ENCODE measurements around the gene RPS6KA6.

Gene RPS6KA6

GRCh38 chrX:84192006-84192405 is 4.0 kb upstream of the RPS6KA6 start:
- Histone ChIP-seq H3K4me3 (ENCODE audit: low read depth, low read length) (no peak overlapping the region), H3K4me1 (ENCODE audit: control insufficient read depth, insufficient read depth, low read length) (0 out of 2 replicates have a peak, but pooled peaks cover 3% of the 10 kb centered on the region), H3K36me3 (ENCODE audit: control insufficient read depth, insufficient read depth, low read length) (no peaks in the 10 kb centered on the region), H3K27me3 (ENCODE audit: control insufficient read depth, insufficient read depth, low read length) (no peaks in the 10 kb centered on the region), H3K27ac (ENCODE audit: low read depth, low read length) (no peak overlapping the region), H3K9me3 (ENCODE audit: control insufficient read depth, insufficient read depth, low read depth, low read length) (no peaks in the 10 kb centered on the region), H3K9ac (ENCODE audit: low read length) (no peak overlapping the region)

DNA sequence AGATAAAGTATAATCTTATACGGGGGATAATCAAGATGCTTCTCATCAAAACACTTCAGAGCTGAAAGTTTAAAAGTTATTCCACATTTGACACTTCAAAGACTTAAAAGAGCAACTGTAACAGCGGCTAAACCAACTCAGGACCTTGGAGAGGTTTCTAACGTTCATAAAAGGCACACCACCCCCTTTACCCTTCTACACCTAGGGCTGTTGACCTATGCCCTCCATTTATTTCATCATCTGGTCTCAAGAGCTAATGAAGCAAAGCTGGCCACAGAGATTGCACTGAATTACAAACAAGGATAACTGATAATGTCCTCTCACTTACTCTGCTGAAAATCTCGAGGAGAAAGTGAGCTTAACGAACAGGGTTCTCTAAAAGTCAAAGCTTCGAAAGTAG is 1.1 kb upstream of the RPS6KA6 start:
- H3K9ac ChIP-seq (ENCODE audit: low read length) = no peak overlapping the region
- H3K27me3 ChIP-seq (ENCODE audit: control insufficient read depth, insufficient read depth, low read length) = no peaks in the 10 kb centered on the region; the same call in 1 of the 2 replicates
- no peak overlapping the region for H3K4me3 ChIP-seq (ENCODE audit: low read depth, low read length)
- 0 out of 2 replicates have a peak, but pooled peaks cover 6% of the 10 kb centered on the region for H3K4me1 ChIP-seq (ENCODE audit: control insufficient read depth, insufficient read depth, low read length)
- no peaks in the 10 kb centered on the region for H3K36me3 ChIP-seq (ENCODE audit: control insufficient read depth, insufficient read depth, low read length)
- H3K9me3 ChIP-seq (ENCODE audit: control insufficient read depth, insufficient read depth, low read depth, low read length) = no peaks in the 10 kb centered on the region
- no peak overlapping the region for H3K27ac ChIP-seq (ENCODE audit: low read depth, low read length)

DNA sequence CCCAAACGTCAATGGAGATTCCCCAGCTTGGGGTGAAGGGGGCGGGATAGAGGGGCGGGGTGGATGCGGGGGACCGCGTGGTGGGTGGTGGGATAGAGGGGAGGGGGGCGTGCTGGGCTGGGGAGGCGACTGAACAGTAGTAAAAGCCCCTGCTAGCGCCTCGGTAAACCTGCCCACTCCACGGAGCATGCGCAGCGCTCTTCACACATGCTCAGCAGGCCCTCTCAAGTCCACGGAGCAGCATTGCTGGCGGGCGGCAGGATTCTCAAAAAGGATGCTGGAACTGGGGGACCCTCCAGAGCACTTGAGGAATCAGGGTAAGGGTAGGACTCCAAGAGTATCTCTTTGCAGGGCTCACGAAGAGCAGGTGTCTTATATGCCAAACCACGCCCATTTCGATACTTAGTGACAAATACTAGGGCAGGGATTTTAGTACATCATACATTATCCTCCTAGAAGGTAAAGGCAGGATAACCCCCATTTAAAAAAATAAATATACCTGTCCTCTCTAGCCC is 378 bp upstream of the RPS6KA6 start:
- H3K9ac ChIP-seq (ENCODE audit: low read length) = no peak overlapping the region
- no peaks in the 10 kb centered on the region; the same call in 1 of the 2 replicates for H3K27me3 ChIP-seq (ENCODE audit: control insufficient read depth, insufficient read depth, low read length)
- H3K4me3 ChIP-seq (ENCODE audit: low read depth, low read length) = peak overlapping the region; percentile 82

GRCh38 chrX:84186603-84187532 is 1.1 kb downstream of the RPS6KA6 start:
- 0 out of 2 replicates have a peak, but pooled peaks cover 7% of the 10 kb centered on the region for H3K4me1 ChIP-seq (ENCODE audit: control insufficient read depth, insufficient read depth, low read length)
- no peaks in the 10 kb centered on the region for H3K9me3 ChIP-seq (ENCODE audit: control insufficient read depth, insufficient read depth, low read depth, low read length)
- H3K36me3 ChIP-seq (ENCODE audit: control insufficient read depth, insufficient read depth, low read length) = no peaks in the 10 kb centered on the region
- no peak overlapping the region; the same call in 1 of the 2 replicates for H3K27ac ChIP-seq (ENCODE audit: low read depth, low read length)
- no peaks in the 10 kb centered on the region; the same call in 1 of the 2 replicates for H3K27me3 ChIP-seq (ENCODE audit: control insufficient read depth, insufficient read depth, low read length)
- H3K4me3 ChIP-seq (ENCODE audit: low read depth, low read length) = peak overlapping the region; percentile 82
- peak overlapping the region; percentile 66 for H3K9ac ChIP-seq (ENCODE audit: low read length)

More for the DNA sequence above, 378 bp upstream of the RPS6KA6 start:
- Histone ChIP-seq H3K36me3 (ENCODE audit: control insufficient read depth, insufficient read depth, low read length) (no peaks in the 10 kb centered on the region), H3K27ac (ENCODE audit: low read depth, low read length) (no peak overlapping the region), H3K9me3 (ENCODE audit: control insufficient read depth, insufficient read depth, low read depth, low read length) (no peaks in the 10 kb centered on the region), H3K4me1 (ENCODE audit: control insufficient read depth, insufficient read depth, low read length) (0 out of 2 replicates have a peak, but pooled peaks cover 7% of the 10 kb centered on the region)

DNA sequence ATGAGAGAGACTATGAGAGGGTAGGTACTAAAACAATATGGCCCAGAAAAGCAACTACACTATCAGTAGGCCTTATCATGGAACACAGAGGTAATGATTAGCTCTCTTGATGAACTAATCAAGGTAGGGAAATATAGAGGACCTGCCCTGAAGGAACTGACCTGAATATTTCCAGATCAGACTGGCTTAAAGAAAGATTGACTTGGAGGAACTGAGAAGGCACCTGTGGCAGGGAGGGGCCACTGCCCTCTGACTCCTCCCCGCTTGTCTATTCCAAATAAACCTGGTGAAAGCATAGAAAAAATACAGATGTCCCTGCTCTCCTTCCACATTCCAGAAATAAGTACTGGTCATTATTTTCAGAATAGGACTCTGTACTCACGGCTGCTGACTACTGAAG is 5.5 kb downstream of the RPS6KA6 start:
- no peak overlapping the region for H3K27ac ChIP-seq (ENCODE audit: low read depth, low read length)
- 0 out of 2 replicates have a peak, but pooled peaks cover 3% of the 10 kb centered on the region for H3K4me1 ChIP-seq (ENCODE audit: control insufficient read depth, insufficient read depth, low read length)
- H3K9me3 ChIP-seq (ENCODE audit: control insufficient read depth, insufficient read depth, low read depth, low read length) = no peaks in the 10 kb centered on the region
- H3K9ac ChIP-seq (ENCODE audit: low read length) = no peak overlapping the region
- no peaks in the 10 kb centered on the region; the same call in 1 of the 2 replicates for H3K27me3 ChIP-seq (ENCODE audit: control insufficient read depth, insufficient read depth, low read length)
- no peaks in the 10 kb centered on the region for H3K36me3 ChIP-seq (ENCODE audit: control insufficient read depth, insufficient read depth, low read length)
- no peak overlapping the region for H3K4me3 ChIP-seq (ENCODE audit: low read depth, low read length)

DNA sequence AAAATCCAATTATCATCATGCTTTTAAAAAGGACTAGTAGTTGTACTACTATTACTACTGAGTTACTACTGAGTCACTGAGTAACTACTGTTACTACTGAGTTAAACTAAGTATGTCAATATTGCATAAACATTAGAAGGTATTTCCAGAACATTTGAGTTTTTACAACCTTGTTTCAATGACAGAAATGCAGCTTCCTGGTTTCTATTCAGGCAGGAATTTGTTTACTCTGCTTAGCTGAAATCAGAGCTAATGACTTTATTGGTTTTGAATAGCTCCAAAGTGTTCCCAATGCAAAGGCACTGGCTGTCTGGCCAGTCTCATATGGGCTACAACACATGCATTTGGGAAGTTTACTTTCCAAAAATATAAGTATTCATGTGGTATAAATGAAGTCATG is 12.0 kb downstream of the RPS6KA6 start:
- Histone ChIP-seq H3K36me3 (ENCODE audit: control insufficient read depth, insufficient read depth, low read length) (no peaks in the 10 kb centered on the region), H3K4me1 (ENCODE audit: control insufficient read depth, insufficient read depth, low read length) (peaks cover 5% of the 10 kb centered on the region; the same call in 1 of the 2 replicates), H3K9me3 (ENCODE audit: control insufficient read depth, insufficient read depth, low read depth, low read length) (no peaks in the 10 kb centered on the region), H3K9ac (ENCODE audit: low read length) (no peak overlapping the region), H3K27me3 (ENCODE audit: control insufficient read depth, insufficient read depth, low read length) (no peaks in the 10 kb centered on the region; the same call in 1 of the 2 replicates), H3K4me3 (ENCODE audit: low read depth, low read length) (no peak overlapping the region), H3K27ac (ENCODE audit: low read depth, low read length) (no peak overlapping the region)

GRCh38 chrX:84175274-84175673 is 12.7 kb downstream of the RPS6KA6 start:
- Histone ChIP-seq H3K4me3 (ENCODE audit: low read depth, low read length) (no peak overlapping the region), H3K9me3 (ENCODE audit: control insufficient read depth, insufficient read depth, low read depth, low read length) (no peaks in the 10 kb centered on the region), H3K27ac (ENCODE audit: low read depth, low read length) (no peak overlapping the region), H3K27me3 (ENCODE audit: control insufficient read depth, insufficient read depth, low read length) (no peaks in the 10 kb centered on the region), H3K9ac (ENCODE audit: low read length) (no peak overlapping the region), H3K4me1 (ENCODE audit: control insufficient read depth, insufficient read depth, low read length) (peaks cover 5% of the 10 kb centered on the region; the same call in 1 of the 2 replicates), H3K36me3 (ENCODE audit: control insufficient read depth, insufficient read depth, low read length) (no peaks in the 10 kb centered on the region)

- Histone ChIP-seq H3K36me3 (ENCODE audit: control insufficient read depth, insufficient read depth, low read length) (no peaks in the 10 kb centered on the region), H3K4me1 (ENCODE audit: control insufficient read depth, insufficient read depth, low read length) (peaks cover 5% of the 10 kb centered on the region; the same call in 1 of the 2 replicates), H3K4me3 (ENCODE audit: low read depth, low read length) (no peak overlapping the region), H3K27me3 (ENCODE audit: control insufficient read depth, insufficient read depth, low read length) (no peaks in the 10 kb centered on the region), H3K9ac (ENCODE audit: low read length) (no peak overlapping the region), H3K9me3 (ENCODE audit: control insufficient read depth, insufficient read depth, low read depth, low read length) (no peaks in the 10 kb centered on the region), H3K27ac (ENCODE audit: low read depth, low read length) (no peak overlapping the region)
These were observed 13.7 kb downstream of the RPS6KA6 start for GRCh38 chrX:84174348-84174747.

- peaks cover 3% of the 10 kb centered on the region; the same call in 1 of the 2 replicates for H3K4me1 ChIP-seq (ENCODE audit: control insufficient read depth, insufficient read depth, low read length)
- H3K27me3 ChIP-seq (ENCODE audit: control insufficient read depth, insufficient read depth, low read length) = no peaks in the 10 kb centered on the region
These were observed 17.1 kb downstream of the RPS6KA6 start for GRCh38 chrX:84170931-84171330.

GRCh38 chrX:84168574-84168973 is 19.4 kb downstream of the RPS6KA6 start:
- Histone ChIP-seq H3K4me3 (ENCODE audit: low read depth, low read length) (no peak overlapping the region), H3K27me3 (ENCODE audit: control insufficient read depth, insufficient read depth, low read length) (no peaks in the 10 kb centered on the region), H3K9ac (ENCODE audit: low read length) (no peak overlapping the region), H3K9me3 (ENCODE audit: control insufficient read depth, insufficient read depth, low read depth, low read length) (no peaks in the 10 kb centered on the region), H3K4me1 (ENCODE audit: control insufficient read depth, insufficient read depth, low read length) (no peaks in the 10 kb centered on the region), H3K27ac (ENCODE audit: low read depth, low read length) (no peak overlapping the region), H3K36me3 (ENCODE audit: control insufficient read depth, insufficient read depth, low read length) (no peaks in the 10 kb centered on the region)

More at GRCh38 chrX:84170931-84171330, 17.1 kb downstream of the RPS6KA6 start:
- H3K36me3 ChIP-seq (ENCODE audit: control insufficient read depth, insufficient read depth, low read length) = no peaks in the 10 kb centered on the region
- no peaks in the 10 kb centered on the region for H3K9me3 ChIP-seq (ENCODE audit: control insufficient read depth, insufficient read depth, low read depth, low read length)
- H3K27ac ChIP-seq (ENCODE audit: low read depth, low read length) = no peak overlapping the region
- H3K9ac ChIP-seq (ENCODE audit: low read length) = no peak overlapping the region
- H3K4me3 ChIP-seq (ENCODE audit: low read depth, low read length) = no peak overlapping the region

DNA sequence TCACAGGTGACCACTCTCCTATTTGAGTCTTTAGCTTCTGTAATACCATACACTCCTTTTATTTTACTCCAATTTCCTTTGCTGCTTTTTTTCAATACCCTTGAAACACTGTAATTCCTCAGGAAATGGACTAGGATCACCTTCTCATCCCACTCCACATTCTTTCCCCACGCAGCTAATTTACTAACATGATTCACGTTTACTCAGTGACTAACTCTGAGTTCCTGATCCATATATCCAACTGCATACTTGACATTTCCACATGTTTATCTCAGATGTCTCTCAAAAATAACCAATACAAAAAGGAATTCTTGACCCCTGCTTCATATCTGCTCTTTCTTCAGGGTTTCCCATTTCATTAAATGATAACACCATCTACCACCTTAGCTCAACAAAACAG is 19.9 kb downstream of the RPS6KA6 start:
- H3K27me3 ChIP-seq (ENCODE audit: control insufficient read depth, insufficient read depth, low read length) = no peaks in the 10 kb centered on the region
- H3K9ac ChIP-seq (ENCODE audit: low read length) = no peak overlapping the region
- H3K36me3 ChIP-seq (ENCODE audit: control insufficient read depth, insufficient read depth, low read length) = no peaks in the 10 kb centered on the region
- H3K9me3 ChIP-seq (ENCODE audit: control insufficient read depth, insufficient read depth, low read depth, low read length) = no peaks in the 10 kb centered on the region
- no peaks in the 10 kb centered on the region for H3K4me1 ChIP-seq (ENCODE audit: control insufficient read depth, insufficient read depth, low read length)
- no peak overlapping the region for H3K27ac ChIP-seq (ENCODE audit: low read depth, low read length)
- H3K4me3 ChIP-seq (ENCODE audit: low read depth, low read length) = no peak overlapping the region
